GM12891 (cell line): ENCODE data around the gene PCDHB16. TPM values are rescaled to one million over a fixed set of nuclear protein-coding genes. Genes with fewer than 3 reads are reported as not detected.
"Not testable (repeated sequence)": the region's sequence is repeated elsewhere in the genome, so short reads cannot be mapped to it uniquely, and the experiment has no call there.

Experiments
- DNase-seq: peaks from one replicate; pipeline ENCODE4 v3.0.0; 2011; ENCODE audit warnings: low spot score; ENCODE audit not compliant: insufficient read length
- FAIRE-seq: peaks from 2 replicates; lab custom pipeline; 2011; peaks lifted over from hg19 to GRCh38; lab: Jason Lieb, UNC
- PAX5 ChIP-seq: IDR thresholded peaks from 2 replicates; pipeline ENCODE4 v1.6.1; 2011; ENCODE audit warnings: low read length, moderate library complexity, mild to moderate bottlenecking; ENCODE audit not compliant: insufficient read depth, severe bottlenecking
- POLR2A ChIP-seq: IDR thresholded peaks from 2 replicates; pipeline ENCODE4 v1.6.1; 2011; ENCODE audit warnings: low read depth, low read length, control low read depth
- POLR2AphosphoS5 ChIP-seq: IDR thresholded peaks from 2 replicates; pipeline ENCODE4 v1.6.1; 2011; ENCODE audit warnings: low read depth, low read length, control low read depth
- POU2F2 ChIP-seq: IDR thresholded peaks from 2 replicates; pipeline ENCODE4 v1.6.1; 2011; ENCODE audit warnings: low read depth, mild to moderate bottlenecking, control low read depth, low read length, moderate library complexity
- SPI1 ChIP-seq: IDR thresholded peaks from 2 replicates; pipeline ENCODE4 v1.6.1; 2011; ENCODE audit warnings: low read depth, low read length, control low read depth
- TAF1 ChIP-seq: IDR thresholded peaks from 2 replicates; pipeline ENCODE4 v1.6.1; 2011; ENCODE audit warnings: low read depth, low read length, control low read depth
- polyA plus RNA-seq: library from polyadenylated mRNA; unstranded; fragments of >200 nt; gene quantifications from one replicate; pipeline ENCODE4 v1.2.1, GENCODE V29; 2012; ENCODE audit warnings: low read depth, missing spikeins, inconsistent platforms; ENCODE audit not compliant: missing spikeins

Gene PCDHB16
- polyA plus RNA-seq = not detected

DNA sequence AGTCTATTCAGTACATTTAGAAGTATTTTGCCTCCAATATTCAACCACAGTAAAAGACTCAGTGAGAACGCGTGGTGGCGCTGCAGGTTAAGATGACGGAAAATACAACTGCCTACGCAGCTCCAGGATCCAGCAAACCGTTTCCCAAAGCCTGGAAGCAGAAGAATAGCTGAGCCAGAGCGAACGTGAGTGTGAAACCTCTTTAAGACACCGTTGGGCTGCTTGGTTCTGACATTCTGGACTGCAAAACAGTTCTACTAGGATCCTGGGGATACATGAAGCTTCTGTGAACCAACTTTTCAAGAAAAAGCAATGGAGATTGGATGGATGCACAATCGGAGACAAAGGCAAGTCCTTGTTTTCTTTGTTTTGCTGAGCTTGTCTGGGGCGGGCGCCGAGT is at the start of gene PCDHB16:
Gene PCDHB16, plus strand, starts transcription at position 140 of the 400 bp plus-strand sequence. Its CDS starts 173 bp downstream, at position 313.
- DNase-seq (no peak), FAIRE-seq (no peak)
- no peak for TF ChIP-seq PAX5
- TF ChIP-seq SPI1 = no peak
- no peak for TF ChIP-seq POLR2AphosphoS5
- no peak for TF ChIP-seq POLR2A
- no peak for TF ChIP-seq POU2F2
- no peak for TF ChIP-seq TAF1

DNA sequence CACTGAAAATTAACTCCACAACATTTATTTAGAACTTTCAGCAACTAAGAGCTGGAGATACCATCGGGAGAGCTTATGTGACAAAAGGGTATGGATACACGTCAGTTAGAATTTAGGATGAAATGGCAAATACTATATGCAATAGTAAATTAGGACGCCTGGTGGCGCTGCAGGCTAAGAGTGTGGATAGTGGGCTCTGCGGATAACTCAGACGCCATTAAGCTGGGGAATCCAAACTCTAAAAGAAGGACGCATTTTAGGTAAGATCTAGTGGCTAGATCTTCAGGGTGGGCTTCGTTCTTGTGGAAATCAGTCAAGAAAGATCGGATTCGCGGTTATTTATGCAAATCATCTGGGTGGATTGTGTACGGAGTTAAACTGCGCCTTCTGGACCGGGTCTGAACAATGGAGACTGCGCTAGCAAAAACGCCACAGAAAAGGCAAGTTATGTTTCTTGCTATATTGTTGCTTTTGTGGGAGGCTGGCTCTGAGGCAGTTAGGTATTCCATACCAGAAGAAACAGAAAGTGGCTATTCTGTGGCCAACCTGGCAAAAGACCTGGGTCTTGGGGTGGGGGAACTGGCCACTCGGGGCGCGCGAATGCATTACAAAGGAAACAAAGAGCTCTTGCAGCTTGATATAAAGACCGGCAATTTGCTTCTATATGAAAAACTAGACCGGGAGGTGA is 47.0 kb upstream of the PCDHB16 start, which contains the start of gene PCDHB5:
Gene PCDHB5, plus strand, starts transcription at position 177 of the 688 bp plus-strand sequence. Its CDS starts 229 bp downstream, at position 406.
- DNase-seq (no peak), FAIRE-seq (no peak)
- TF ChIP-seq TAF1 = no peak
- TF ChIP-seq SPI1 = no peak
- TF ChIP-seq PAX5 = no peak
- TF ChIP-seq POU2F2 = no peak
- no peak for TF ChIP-seq POLR2A
- no peak for TF ChIP-seq POLR2AphosphoS5

DNA sequence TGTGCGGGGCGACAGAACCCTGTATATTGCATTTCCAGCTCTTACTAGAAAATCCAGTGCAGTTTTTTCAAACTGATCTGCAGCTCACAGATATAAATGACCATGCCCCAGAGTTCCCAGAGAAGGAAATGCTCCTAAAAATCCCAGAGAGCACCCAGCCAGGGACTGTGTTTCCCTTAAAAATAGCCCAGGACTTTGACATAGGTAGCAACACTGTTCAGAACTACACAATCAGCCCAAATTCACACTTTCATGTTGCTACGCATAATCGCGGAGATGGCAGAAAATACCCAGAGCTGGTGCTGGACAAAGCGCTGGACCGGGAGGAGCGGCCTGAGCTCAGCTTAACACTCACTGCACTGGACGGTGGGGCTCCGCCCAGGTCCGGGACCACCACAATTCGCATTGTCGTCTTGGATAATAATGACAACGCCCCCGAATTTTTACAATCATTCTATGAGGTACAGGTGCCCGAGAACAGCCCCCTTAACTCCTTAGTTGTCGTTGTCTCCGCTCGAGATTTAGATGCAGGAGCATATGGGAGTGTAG is 46.4 kb upstream of the PCDHB16 start:
- no peak for TF ChIP-seq SPI1
- DNase-seq (no peak), FAIRE-seq (no peak)

DNA sequence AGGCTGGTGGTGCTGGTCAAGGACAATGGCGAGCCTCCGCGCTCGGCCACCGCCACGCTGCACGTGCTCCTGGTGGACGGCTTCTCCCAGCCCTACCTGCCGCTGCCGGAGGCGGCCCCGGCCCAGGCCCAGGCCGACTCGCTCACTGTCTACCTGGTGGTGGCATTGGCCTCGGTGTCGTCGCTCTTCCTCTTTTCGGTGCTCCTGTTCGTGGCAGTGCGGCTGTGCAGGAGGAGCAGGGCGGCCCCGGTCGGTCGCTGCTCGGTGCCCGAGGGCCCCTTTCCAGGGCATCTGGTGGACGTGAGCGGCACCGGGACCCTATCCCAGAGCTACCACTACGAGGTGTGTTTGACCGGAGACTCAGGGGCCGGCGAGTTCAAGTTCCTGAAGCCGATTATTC is 44.8 kb upstream of the PCDHB16 start:
- not testable (repeated sequence) for DNase-seq, FAIRE-seq

DNA sequence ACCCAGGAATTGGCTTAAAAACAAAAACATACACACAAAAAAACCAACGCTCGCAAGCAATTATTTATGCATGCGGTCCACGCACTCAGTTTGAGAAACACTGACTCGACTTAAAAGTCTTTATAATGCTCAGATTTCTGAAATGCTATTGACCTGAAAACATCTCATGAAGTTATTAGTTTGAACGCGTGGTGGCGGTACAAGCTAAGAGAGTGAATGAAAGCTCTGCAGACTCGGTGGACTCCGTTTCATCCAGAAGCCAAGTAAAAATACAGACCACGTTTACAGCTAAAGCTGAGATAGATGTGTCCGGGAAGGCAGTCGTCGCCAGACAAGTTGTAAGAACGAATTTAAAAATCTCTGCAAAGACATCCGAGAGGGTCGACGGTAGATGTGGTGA is 32.4 kb upstream of the PCDHB16 start, which contains the start of gene PCDHB6:
Gene PCDHB6, plus strand, starts transcription at position 246 of the 400 bp plus-strand sequence. CDS start 201 bp downstream, outside the sequence.
- no peak for DNase-seq
- no peak for FAIRE-seq
- TF ChIP-seq PAX5 (no peak), POU2F2 (no peak), SPI1 (no peak), POLR2AphosphoS5 (no peak), TAF1 (no peak), POLR2A (no peak)

DNA sequence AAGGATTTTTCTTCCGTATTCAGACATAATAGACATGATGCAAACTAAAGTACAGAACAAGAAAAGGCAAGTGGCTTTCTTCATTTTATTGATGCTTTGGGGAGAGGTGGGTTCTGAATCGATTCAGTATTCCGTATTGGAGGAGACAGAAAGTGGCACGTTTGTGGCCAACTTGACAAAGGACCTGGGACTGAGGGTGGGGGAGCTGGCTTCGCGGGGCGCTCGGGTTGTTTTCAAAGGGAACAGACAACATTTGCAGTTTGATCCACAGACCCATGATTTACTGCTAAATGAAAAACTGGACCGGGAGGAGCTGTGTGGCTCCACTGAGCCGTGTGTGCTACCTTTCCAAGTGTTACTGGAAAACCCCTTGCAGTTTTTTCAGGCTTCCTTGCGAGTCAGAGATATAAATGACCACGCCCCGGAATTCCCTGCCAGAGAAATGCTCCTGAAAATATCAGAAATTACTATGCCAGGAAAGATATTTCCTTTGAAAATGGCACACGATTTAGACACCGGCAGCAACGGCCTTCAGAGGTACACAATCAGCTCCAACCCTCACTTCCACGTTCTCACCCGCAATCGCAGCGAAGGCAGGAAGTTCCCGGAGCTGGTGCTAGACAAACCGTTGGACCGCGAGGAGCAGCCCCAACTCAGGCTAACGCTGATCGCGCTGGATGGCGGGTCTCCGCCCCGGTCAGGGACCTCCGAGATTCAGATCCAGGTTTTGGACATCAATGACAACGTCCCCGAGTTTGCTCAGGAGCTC is 31.8 kb upstream of the PCDHB16 start:
- DNase-seq (no peak), FAIRE-seq (no peak)
- TF ChIP-seq TAF1 = no peak
- no peak for TF ChIP-seq POLR2AphosphoS5
- TF ChIP-seq POLR2A = no peak
- no peak for TF ChIP-seq SPI1
- TF ChIP-seq PAX5 = no peak
- no peak for TF ChIP-seq POU2F2

DNA sequence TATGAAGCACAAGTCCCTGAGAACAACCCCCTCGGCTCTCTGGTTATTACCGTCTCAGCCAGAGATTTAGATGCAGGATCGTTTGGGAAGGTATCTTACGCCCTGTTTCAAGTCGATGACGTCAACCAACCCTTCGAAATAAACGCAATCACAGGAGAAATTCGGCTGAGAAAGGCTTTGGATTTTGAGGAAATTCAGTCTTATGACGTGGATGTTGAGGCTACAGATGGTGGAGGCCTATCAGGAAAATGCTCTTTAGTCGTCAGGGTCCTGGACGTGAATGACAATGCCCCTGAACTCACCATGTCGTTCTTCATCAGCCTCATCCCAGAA is 31.2 kb upstream of the PCDHB16 start:
- no peak for FAIRE-seq
- DNase-seq = no peak
- TF ChIP-seq POU2F2 = no peak
- TF ChIP-seq POLR2A = no peak
- TF ChIP-seq POLR2AphosphoS5 = no peak
- no peak for TF ChIP-seq TAF1

DNA sequence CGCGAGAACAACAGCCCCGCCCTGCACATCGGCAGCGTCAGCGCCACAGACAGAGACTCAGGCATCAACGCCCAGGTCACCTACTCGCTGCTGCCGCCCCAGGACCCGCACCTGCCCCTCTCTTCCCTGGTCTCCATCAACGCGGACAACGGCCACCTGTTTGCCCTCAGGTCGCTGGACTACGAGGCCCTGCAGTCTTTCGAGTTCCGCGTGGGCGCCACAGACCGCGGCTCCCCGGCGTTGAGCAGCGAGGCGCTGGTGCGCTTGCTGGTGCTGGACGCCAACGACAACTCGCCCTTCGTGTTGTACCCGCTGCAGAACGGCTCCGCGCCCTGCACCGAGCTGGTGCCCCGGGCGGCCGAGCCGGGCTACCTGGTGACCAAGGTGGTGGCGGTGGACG is 30.6 kb upstream of the PCDHB16 start:
- not testable (repeated sequence) for DNase-seq, FAIRE-seq

DNA sequence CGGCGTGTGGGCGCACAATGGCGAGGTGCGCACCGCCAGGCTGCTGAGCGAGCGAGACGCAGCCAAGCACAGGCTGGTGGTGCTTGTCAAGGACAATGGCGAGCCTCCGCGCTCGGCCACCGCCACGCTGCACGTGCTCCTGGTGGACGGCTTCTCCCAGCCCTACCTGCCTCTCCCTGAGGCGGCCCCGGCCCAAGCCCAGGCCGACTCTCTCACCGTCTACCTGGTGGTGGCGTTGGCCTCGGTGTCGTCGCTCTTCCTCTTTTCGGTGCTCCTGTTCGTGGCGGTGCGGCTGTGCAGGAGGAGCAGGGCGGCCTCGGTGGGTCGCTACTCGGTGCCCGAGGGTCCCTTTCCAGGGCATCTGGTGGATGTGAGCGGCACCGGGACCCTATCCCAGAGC is 30.1 kb upstream of the PCDHB16 start:
- DNase-seq, FAIRE-seq: not testable (repeated sequence)

DNA sequence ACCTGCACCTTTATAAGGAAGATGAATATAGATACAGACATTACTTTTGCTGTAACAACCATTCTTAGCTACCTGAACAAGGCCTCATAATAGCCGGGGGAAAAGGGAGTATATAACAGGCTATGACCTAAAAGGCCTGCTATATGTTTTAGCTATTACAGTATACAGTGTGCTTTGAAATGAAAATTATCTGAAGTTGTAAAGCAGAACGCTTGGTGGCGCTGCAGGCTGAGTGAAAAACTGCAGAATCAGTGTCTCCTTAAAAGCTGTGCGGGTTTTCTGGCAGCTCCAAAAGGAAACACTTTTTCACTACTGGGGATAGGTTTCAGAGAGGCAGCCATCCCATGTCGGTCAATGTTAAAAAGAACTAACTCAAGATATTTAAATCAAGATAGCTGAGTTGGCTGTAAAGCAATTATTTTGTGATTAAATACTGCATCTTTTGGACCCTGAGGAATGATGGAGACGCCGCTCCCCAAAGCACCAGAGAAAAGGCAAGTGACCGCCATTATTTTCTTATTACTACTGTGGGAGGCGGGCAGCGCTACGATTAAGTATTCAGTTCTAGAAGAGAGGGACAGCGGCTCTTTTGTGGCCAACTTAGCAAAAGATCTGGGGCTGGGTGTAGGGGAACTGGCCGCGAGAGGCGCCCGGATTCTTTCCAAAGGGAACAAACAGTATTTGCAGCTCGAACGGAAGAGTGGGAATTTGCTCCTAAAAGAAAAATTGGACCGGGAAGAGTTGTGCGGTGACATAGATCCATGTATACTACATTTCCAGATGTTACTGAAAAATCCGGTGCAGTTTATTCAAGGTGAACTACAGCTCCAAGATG is 26.4 kb upstream of the PCDHB16 start:
- DNase-seq = no peak

DNA sequence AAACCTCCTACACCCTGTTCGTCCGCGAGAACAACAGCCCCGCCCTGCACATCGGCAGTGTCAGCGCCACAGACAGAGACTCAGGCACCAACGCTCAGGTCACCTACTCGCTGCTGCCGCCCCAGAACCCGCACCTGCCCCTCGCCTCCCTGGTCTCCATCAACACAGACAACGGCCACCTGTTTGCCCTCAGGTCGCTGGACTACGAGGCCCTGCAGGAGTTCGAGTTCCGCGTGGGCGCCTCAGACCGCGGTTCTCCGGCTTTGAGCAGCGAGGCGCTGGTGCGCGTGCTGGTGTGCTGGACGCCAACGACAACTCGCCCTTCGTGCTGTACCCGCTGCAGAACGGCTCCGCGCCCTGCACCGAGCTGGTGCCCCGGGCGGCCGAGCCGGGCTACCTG is 24.8 kb upstream of the PCDHB16 start:
- FAIRE-seq, DNase-seq: not testable (repeated sequence)

More for the DNA sequence above, 26.4 kb upstream of the PCDHB16 start:
- FAIRE-seq = no peak
- no peak for TF ChIP-seq POLR2A
- no peak for TF ChIP-seq TAF1

DNA sequence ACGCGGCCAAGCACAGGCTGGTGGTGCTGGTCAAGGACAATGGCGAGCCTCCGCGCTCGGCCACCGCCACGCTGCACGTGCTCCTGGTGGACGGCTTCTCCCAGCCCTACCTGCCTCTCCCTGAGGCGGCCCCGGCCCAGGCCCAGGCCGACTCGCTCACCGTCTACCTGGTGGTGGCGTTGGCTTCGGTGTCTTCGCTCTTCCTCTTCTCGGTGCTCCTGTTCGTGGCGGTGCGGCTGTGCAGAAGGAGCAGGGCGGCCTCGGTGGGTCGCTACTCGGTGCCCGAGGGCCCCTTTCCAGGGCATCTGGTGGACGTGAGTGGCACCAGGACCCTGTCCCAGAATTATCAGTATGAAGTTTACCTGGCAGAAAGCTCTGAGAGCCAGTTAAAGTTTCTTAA is 24.3 kb upstream of the PCDHB16 start:
- not testable (repeated sequence) for DNase-seq, FAIRE-seq
